Type B pancreatic cell (in vitro differentiated cells): ENCODE data around the gene CADM4. TPM values are rescaled to one million over a fixed set of nuclear protein-coding genes. Genes with fewer than 3 reads are reported as not detected.

Experiments
- total RNA-seq: library from RNA; stranded (reverse); gene quantifications from 2 replicates; pipeline ENCODE4 v1.2.1, GENCODE V29; 2021; ENCODE audit warnings: low replicate concordance

The CADM4 gene
- total RNA-seq, 1 donor from 2014 or later = 37.9 TPM

Other genes with a start within 250 kb of the CADM4 start
- not detected in 2 replicates for gene TEX101, start 225.0 kb downstream of the CADM4 start, total RNA-seq
- gene LYPD3, start 174.2 kb downstream of the CADM4 start, total RNA-seq = 13.3 and 66.4 TPM in 2 replicates
- gene PHLDB3, start 135.1 kb downstream of the CADM4 start, total RNA-seq = 37.9 and 114 TPM in 2 replicates
- 57.3 and 116 TPM in 2 replicates for gene ETHE1, start 112.6 kb downstream of the CADM4 start, total RNA-seq
- 1.8 and 2.6 TPM in 2 replicates for gene ZNF575, start 106.7 kb downstream of the CADM4 start, total RNA-seq
- gene XRCC1, start 64.3 kb downstream of the CADM4 start, total RNA-seq = 33.0 and 63.7 TPM in 2 replicates
- gene PINLYP, start 64.0 kb downstream of the CADM4 start, total RNA-seq = 5.6 and 6.0 TPM in 2 replicates
- gene IRGQ, start 43.7 kb downstream of the CADM4 start, total RNA-seq = 37.1 and 41.5 TPM in 2 replicates
- 17.3 and 18.7 TPM in 2 replicates for gene ZNF576, start 43.3 kb downstream of the CADM4 start, total RNA-seq
- 0.56 and 0.69 TPM in 2 replicates for gene SRRM5, start 27.8 kb downstream of the CADM4 start, total RNA-seq
- 31.4 and 76.9 TPM in 2 replicates for gene ZNF428, start 20.2 kb downstream of the CADM4 start, total RNA-seq
- 18.7 and 32.1 TPM in 2 replicates for gene PLAUR, start 30.3 kb upstream of the CADM4 start, total RNA-seq
- gene IRGC, start 76.2 kb upstream of the CADM4 start, total RNA-seq = not detected in 2 replicates
- 44.5 and 64.9 TPM in 2 replicates for gene SMG9, start 115.1 kb upstream of the CADM4 start, total RNA-seq
- 1.6 and 7.7 TPM in 2 replicates for gene KCNN4, start 141.1 kb upstream of the CADM4 start, total RNA-seq
- 0.85 and 3.9 TPM in 2 replicates for gene LYPD5, start 162.6 kb upstream of the CADM4 start, total RNA-seq
- gene ZNF283, start 187.5 kb upstream of the CADM4 start, total RNA-seq = 13.1 and 18.2 TPM in 2 replicates
- 5.4 and 7.5 TPM in 2 replicates for gene ZNF404, start 244.1 kb upstream of the CADM4 start, total RNA-seq